ENCODE data around the gene ARMH4.

- TF ChIP-seq CTCF (IDR thresholded peaks at IDR 0.05) (no peak), POLR2A (IDR thresholded peaks at IDR 0.05) (no peak)
Measured at GRCh38 chr14:57974896-57975295, 177.1 kb downstream of the ARMH4 start.
